Keratinocyte (primary cell): ENCODE measurements around the gene CD34. TPM values are rescaled to one million over a fixed set of nuclear protein-coding genes. Genes with fewer than 3 reads are reported as not detected.
A peak's percentile ranks its signal among the peaks of the same experiment; 100 is the strongest.

Experiments used
- DNase-seq: peaks from one replicate; pipeline ENCODE4 v3.0.0-alpha.2; 2011; ENCODE audit warnings: low read depth, missing footprints, low spot score
- FAIRE-seq: peaks from 2 replicates; lab custom pipeline; 2011; peaks lifted over from hg19 to GRCh38; lab: Jason Lieb, UNC
- H2AFZ ChIP-seq: 2 replicates; pipeline ENCODE4 v1.6.0; 2012; ENCODE audit warnings: low read length, control low read depth, inconsistent platforms; ENCODE audit not compliant: control insufficient read depth
- H3K27ac ChIP-seq: 2 replicates; pipeline ENCODE4 v1.5.1; 2011; ENCODE audit warnings: low read length; ENCODE audit not compliant: control insufficient read depth, insufficient read depth
- H3K27me3 ChIP-seq: 3 replicates; pipeline ENCODE4 v1.6.0; 2011; ENCODE audit warnings: low read length; ENCODE audit not compliant: control insufficient read depth, insufficient read depth; ENCODE audit errors: extremely low read depth
- H3K36me3 ChIP-seq, 2 experiments: 2 replicates in 1 of 2; 3 replicates in 1 of 2; pipeline ENCODE4 v1.5.1; 2011; ENCODE audit warnings: low read length in 2 of 2, mild to moderate bottlenecking in 1 of 2; ENCODE audit not compliant: control insufficient read depth in 2 of 2, insufficient read depth in 2 of 2; ENCODE audit errors: extremely low read depth in 1 of 2
- H3K4me1 ChIP-seq: 3 replicates; pipeline ENCODE4 v1.5.1; 2011; ENCODE audit warnings: low read length; ENCODE audit not compliant: control insufficient read depth, insufficient read depth; ENCODE audit errors: extremely low read depth
- H3K4me2 ChIP-seq: 3 replicates; pipeline ENCODE4 v1.6.0; 2011; ENCODE audit warnings: low read depth, low read length; ENCODE audit not compliant: control insufficient read depth, insufficient read depth; ENCODE audit errors: extremely low read depth
- H3K4me3 ChIP-seq, 3 experiments: fragments of 200-600 bp in 1 of 3; sonication (generic) in 1 of 3; 2 replicates in 2 of 3; 3 replicates in 1 of 3; pipeline ENCODE4 v1.5.1; 2011 to 2016; ENCODE audit warnings: low read length in 3 of 3, mild to moderate bottlenecking in 3 of 3, control low read depth in 2 of 3, inconsistent platforms in 1 of 3, low read depth in 1 of 3, mixed read lengths in 1 of 3, mixed run types in 1 of 3, moderate library complexity in 1 of 3; ENCODE audit not compliant: control insufficient read depth in 2 of 3, insufficient read depth in 2 of 3; ENCODE audit errors: extremely low read depth in 1 of 3
- H3K79me2 ChIP-seq: 2 replicates; pipeline ENCODE4 v1.6.0; 2012; ENCODE audit warnings: low read length; ENCODE audit not compliant: control insufficient read depth, insufficient read depth
- H3K9ac ChIP-seq: 3 replicates; pipeline ENCODE4 v1.6.0; 2011; ENCODE audit warnings: low read length; ENCODE audit not compliant: control insufficient read depth, insufficient read depth; ENCODE audit errors: extremely low read depth
- H3K9me1 ChIP-seq: 3 replicates; pipeline ENCODE4 v1.6.0; 2011; ENCODE audit warnings: low read length; ENCODE audit not compliant: control insufficient read depth, insufficient read depth; ENCODE audit errors: extremely low read depth
- H3K9me3 ChIP-seq: 2 replicates; pipeline ENCODE4 v1.5.1; 2012; ENCODE audit warnings: low read depth, low read length; ENCODE audit not compliant: control insufficient read depth
- H4K20me1 ChIP-seq: 3 replicates; pipeline ENCODE4 v1.6.0; 2011; ENCODE audit warnings: low read length; ENCODE audit not compliant: control insufficient read depth, insufficient read depth; ENCODE audit errors: extremely low read depth
- EZH2 ChIP-seq: IDR thresholded peaks from one replicate; pipeline ENCODE4 v1.6.1; 2012; ENCODE audit warnings: inconsistent platforms, mild to moderate bottlenecking, low read length, moderate library complexity
- dilution Hi-C: fragments of 300-500 bp; cut with MboI; formaldehyde crosslinking; loops from one replicate; pipeline ENCODE4 v1.7.0; 2020; ENCODE audit warnings: low sequenced_read_pairs; ENCODE audit not compliant: extremely low pct_ligation_motif_present
- polyA plus RNA-seq, 5 experiments: library from polyadenylated mRNA; depleted of rRNA in 3 of 5; stranded (reverse) in 3 of 5; stranded (forward) in 1 of 5; unstranded in 1 of 5; fragments of >200 nt; gene quantifications; 1 replicate in 1 of 5; 2 replicates in 3 of 5; 3 replicates in 1 of 5; pipeline versions ENCODE4 v1.2.1 to v1.2.3, GENCODE V29; 2011 to 2012; ENCODE audit warnings: missing spikeins in 2 of 5, low read depth in 1 of 5, low replicate concordance in 1 of 5
- TF ChIP-seq, protein P1 (sequence below), 3 experiments: IDR thresholded peaks in 1 of 3; conservative IDR thresholded peaks in 1 of 3; optimal IDR thresholded peaks in 1 of 3; 2 replicates in 2 of 3; 3 replicates in 1 of 3; pipeline versions ENCODE3 to v1.5.1; 2011; ENCODE audit warnings: low read length in 3 of 3, mild to moderate bottlenecking in 3 of 3, moderate library complexity in 2 of 3, control low read depth in 1 of 3, inconsistent platforms in 1 of 3; ENCODE audit not compliant: insufficient read depth in 2 of 3; ENCODE audit errors: extremely low read depth in 1 of 3

The CD34 gene
- polyA plus RNA-seq, 1 donor (not counting 4 experiments of a cell fraction or from before 2014, with no cell fraction given) = 0.03 TPM

DNA sequence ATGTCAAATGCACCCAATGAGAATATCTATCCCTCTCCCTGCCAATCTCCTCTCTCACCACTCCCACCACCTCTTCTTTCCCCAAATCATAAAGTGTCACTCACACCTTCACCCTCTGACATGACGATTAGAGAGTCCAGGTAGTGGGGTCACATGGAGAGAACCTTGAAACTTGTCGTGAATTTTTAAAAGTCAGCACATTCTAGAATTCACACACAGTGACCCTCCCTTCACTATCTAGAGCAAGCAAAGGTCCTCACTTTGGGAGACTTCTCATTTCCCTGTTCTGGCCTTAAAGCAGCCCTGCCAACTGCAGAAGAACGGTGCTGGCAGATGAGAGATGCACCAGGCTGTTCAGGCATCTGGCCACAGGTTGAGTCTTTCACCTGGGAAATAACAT lies 61.9 kb downstream of the CD34 start:
- no peak overlapping the region for H3K4me2 ChIP-seq
- no peak overlapping the region for H3K9ac ChIP-seq
- no peaks in the 10 kb centered on the region for H3K9me3 ChIP-seq
- H3K4me3 ChIP-seq = no peak overlapping the region
- FAIRE-seq = peak; percentile 69
- H2AFZ ChIP-seq = no peak overlapping the region
- peaks cover 34% of the 10 kb centered on the region for H3K4me1 ChIP-seq
- peak overlapping the region; percentile 64 for H3K27ac ChIP-seq
- no peaks in the 10 kb centered on the region for H4K20me1 ChIP-seq
- peaks cover 12 to 20% of the 10 kb centered on the region in 2 experiments for H3K36me3 ChIP-seq
- TF ChIP-seq EZH2 = no peak
- TF ChIP-seq, protein P1, sequence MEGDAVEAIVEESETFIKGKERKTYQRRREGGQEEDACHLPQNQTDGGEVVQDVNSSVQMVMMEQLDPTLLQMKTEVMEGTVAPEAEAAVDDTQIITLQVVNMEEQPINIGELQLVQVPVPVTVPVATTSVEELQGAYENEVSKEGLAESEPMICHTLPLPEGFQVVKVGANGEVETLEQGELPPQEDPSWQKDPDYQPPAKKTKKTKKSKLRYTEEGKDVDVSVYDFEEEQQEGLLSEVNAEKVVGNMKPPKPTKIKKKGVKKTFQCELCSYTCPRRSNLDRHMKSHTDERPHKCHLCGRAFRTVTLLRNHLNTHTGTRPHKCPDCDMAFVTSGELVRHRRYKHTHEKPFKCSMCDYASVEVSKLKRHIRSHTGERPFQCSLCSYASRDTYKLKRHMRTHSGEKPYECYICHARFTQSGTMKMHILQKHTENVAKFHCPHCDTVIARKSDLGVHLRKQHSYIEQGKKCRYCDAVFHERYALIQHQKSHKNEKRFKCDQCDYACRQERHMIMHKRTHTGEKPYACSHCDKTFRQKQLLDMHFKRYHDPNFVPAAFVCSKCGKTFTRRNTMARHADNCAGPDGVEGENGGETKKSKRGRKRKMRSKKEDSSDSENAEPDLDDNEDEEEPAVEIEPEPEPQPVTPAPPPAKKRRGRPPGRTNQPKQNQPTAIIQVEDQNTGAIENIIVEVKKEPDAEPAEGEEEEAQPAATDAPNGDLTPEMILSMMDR (optimal IDR thresholded peaks at IDR 0.05 in 1 of 3, IDR thresholded peaks at IDR 0.05 in 1 of 3, conservative IDR thresholded peaks at IDR 0.05 in 1 of 3; ENCODE audit: extremely low read depth in 1 of 3, insufficient read depth in 2 of 3, low read length in 3 of 3) = no peak
- dilution Hi-C loops = no loop called here
- no peaks in the 10 kb centered on the region for H3K9me1 ChIP-seq
- no peaks in the 10 kb centered on the region for H3K27me3 ChIP-seq
- DNase-seq = no peak
- peaks cover 64% of the 10 kb centered on the region for H3K79me2 ChIP-seq

DNA sequence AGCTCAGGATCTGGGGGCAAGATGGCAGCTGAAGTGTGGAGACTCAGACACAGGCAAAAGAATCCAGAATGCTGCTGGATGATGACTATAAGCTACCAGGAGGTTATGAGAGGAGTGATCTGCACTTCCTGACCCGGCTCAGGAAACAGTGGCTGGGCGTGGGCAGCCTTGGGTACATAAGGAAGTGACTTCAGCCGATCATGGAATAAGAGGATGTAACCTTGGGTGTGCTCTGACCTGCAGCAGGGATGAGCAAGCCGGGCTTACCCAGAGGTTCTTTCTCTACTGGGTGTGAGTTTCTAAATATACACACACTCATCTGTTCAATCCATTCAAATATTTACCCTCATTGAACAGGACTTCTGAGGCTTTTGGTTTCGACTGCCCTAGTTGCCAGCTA lies 62.7 kb downstream of the CD34 start:
- peaks cover 3% of the 10 kb centered on the region for H3K9me1 ChIP-seq
- H3K36me3 ChIP-seq = peaks cover 14 to 26% of the 10 kb centered on the region in 2 experiments
- H3K4me3 ChIP-seq = no peak overlapping the region
- TF ChIP-seq, protein P1 (optimal IDR thresholded peaks at IDR 0.05 in 1 of 3, IDR thresholded peaks at IDR 0.05 in 1 of 3, conservative IDR thresholded peaks at IDR 0.05 in 1 of 3; ENCODE audit: extremely low read depth in 1 of 3, insufficient read depth in 2 of 3, low read length in 3 of 3) = no peak
- TF ChIP-seq EZH2 = no peak
- FAIRE-seq (peak; percentile 98), DNase-seq (peak; percentile 70)
- peak overlapping the region; percentile 8 for H3K9ac ChIP-seq
- H3K27me3 ChIP-seq = no peaks in the 10 kb centered on the region
- H3K4me1 ChIP-seq = peaks cover 36% of the 10 kb centered on the region
- peaks cover 66% of the 10 kb centered on the region for H3K79me2 ChIP-seq
- no peak overlapping the region for H2AFZ ChIP-seq
- dilution Hi-C loops = no loop called here
- peak overlapping the region; percentile 64 for H3K27ac ChIP-seq
- H3K4me2 ChIP-seq = peak overlapping the region; percentile 57
- H3K9me3 ChIP-seq = no peaks in the 10 kb centered on the region
- H4K20me1 ChIP-seq = no peaks in the 10 kb centered on the region
